ENCODE results near the gene PDK2.

GRCh38 chr17:50058296-50058953, 36.7 kb upstream of the PDK2 start:
- TF ChIP-seq CTCF (IDR thresholded peaks at IDR 0.05; ENCODE audit: low read length) (no peak), EZH2 (optimal IDR thresholded peaks at IDR 0.05; ENCODE audit: low read depth, low read length) (no peak)
